ENCODE measurements around the gene NRG2.

GRCh38 chr5:139979518-139979917 lies 63.6 kb downstream of the NRG2 start:
- TF ChIP-seq CTCF (IDR thresholded peaks at IDR 0.05): no peak
- no peak for TF ChIP-seq SMC3 (IDR thresholded peaks at IDR 0.05; ENCODE audit: low read depth, low read length)
- TF ChIP-seq, protein P1, sequence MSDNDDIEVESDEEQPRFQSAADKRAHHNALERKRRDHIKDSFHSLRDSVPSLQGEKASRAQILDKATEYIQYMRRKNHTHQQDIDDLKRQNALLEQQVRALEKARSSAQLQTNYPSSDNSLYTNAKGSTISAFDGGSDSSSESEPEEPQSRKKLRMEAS (IDR thresholded peaks at IDR 0.05; ENCODE audit: low read depth): no peak
- TF ChIP-seq GATA2 (CRISPR knock-in tag; IDR thresholded peaks at IDR 0.05): no peak
- TF ChIP-seq EP300 (IDR thresholded peaks at IDR 0.05; ENCODE audit: borderline replicate concordance in 1 of 2, low read depth in 1 of 2, low read length in 1 of 2): no peak
- TF ChIP-seq, protein P2, sequence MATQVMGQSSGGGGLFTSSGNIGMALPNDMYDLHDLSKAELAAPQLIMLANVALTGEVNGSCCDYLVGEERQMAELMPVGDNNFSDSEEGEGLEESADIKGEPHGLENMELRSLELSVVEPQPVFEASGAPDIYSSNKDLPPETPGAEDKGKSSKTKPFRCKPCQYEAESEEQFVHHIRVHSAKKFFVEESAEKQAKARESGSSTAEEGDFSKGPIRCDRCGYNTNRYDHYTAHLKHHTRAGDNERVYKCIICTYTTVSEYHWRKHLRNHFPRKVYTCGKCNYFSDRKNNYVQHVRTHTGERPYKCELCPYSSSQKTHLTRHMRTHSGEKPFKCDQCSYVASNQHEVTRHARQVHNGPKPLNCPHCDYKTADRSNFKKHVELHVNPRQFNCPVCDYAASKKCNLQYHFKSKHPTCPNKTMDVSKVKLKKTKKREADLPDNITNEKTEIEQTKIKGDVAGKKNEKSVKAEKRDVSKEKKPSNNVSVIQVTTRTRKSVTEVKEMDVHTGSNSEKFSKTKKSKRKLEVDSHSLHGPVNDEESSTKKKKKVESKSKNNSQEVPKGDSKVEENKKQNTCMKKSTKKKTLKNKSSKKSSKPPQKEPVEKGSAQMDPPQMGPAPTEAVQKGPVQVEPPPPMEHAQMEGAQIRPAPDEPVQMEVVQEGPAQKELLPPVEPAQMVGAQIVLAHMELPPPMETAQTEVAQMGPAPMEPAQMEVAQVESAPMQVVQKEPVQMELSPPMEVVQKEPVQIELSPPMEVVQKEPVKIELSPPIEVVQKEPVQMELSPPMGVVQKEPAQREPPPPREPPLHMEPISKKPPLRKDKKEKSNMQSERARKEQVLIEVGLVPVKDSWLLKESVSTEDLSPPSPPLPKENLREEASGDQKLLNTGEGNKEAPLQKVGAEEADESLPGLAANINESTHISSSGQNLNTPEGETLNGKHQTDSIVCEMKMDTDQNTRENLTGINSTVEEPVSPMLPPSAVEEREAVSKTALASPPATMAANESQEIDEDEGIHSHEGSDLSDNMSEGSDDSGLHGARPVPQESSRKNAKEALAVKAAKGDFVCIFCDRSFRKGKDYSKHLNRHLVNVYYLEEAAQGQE (IDR thresholded peaks at IDR 0.05; ENCODE audit: low read depth, low read length): no peak
- TF ChIP-seq POLR2AphosphoS5 (IDR thresholded peaks at IDR 0.05; ENCODE audit: low read depth, low read length): no peak
- no peak for TF ChIP-seq ELF1 (IDR thresholded peaks at IDR 0.05)
- TF ChIP-seq GABPA (IDR thresholded peaks at IDR 0.05; ENCODE audit: low read depth): no peak
- TF ChIP-seq JUND (IDR thresholded peaks at IDR 0.05): no peak
- no peak for TF ChIP-seq FOXM1 (IDR thresholded peaks at IDR 0.05; ENCODE audit: low read depth)
- TF ChIP-seq NFIC (IDR thresholded peaks at IDR 0.05; ENCODE audit: borderline replicate concordance): no peak
- TF ChIP-seq RAD21 (IDR thresholded peaks at IDR 0.05; ENCODE audit: low read length): no peak
